HG03442 (cell line): ENCODE results near the gene DAB2.
A peak's percentile ranks its signal among the peaks of the same experiment; 100 is the strongest.

Source experiments
- ATAC-seq: cut with Tn5 transposase; IDR thresholded peaks from one replicate; pipeline ENCODE4 v1.9.1; 2021; ENCODE audit warnings: mild to moderate bottlenecking, moderate library complexity; ENCODE audit not compliant: unreplicated experiment

DAB2 gene

DNA sequence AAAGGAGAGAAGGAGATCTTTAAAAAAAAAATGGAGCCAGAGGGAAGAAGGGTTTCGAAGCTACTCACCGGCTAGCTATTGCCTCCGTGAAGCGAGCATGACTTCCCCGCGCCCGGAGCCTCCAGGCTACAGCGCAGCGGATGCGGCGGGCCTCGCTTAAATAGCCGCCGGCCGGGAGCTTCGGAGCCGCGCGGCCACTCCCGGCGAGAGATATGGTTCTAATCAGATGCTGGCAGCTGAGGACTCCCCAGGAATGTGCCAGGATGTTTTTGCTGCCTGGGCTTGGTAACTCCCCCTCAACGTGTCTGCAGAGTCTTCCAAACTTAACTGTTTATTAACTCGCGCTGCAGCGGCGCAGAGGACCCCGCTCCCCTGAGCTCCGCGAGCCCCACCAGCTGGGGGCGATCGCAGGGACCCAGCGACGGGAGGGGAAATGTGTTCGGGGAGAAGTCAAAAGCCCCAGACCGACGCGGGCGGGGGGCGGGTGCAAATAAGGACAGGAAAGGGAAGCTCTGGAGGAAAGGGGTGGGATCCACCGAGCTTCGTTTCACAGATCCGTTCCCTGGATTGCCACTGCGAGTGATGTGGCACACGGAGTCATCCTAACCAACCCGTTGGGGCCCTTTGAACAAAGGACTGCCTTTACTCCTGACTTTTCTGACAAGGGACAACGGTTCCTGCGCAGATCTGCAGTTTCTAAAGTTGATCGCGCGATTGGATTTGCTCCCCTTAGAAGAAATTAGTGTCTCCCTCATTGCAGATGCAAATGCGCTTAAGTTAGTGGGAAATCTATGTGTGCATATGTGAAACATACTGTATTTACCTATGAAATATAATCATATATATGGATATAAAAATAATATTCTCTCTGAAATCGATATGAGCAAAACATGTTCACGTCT is at the start of gene DAB2:
TSS of gene DAB2 (minus strand) at position 245 of the 902 bp plus-strand sequence. CDS start 30,660 bp downstream, outside the sequence.
- ATAC-seq: no peak

DNA sequence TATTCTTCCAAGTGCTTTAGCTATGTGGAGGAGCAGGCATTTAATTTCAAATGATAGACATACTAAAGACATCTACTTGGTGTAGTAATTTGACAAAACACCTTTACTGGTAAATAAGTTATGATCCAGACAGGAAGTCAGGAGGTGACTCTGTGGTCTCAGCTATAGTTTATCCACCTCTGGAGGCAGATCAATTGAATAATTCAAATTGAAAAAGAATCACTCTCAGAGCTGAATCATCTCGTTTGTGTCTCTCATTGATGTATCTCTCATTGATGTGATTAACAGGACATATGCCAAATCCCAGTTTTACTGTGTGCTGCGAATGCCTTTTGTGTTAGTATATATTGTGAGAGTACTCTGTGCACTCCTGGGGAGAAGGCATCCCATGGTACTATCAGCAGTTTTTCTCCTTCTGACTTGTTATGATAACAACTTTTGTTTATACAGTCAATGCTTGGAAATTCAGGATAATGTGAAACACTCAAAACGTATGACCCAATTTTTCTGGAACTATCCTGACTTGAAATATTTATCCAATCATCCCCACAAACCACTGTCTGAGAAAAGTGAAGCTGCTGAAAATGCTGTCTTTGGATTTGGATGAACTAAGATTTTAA is 48.5 kb upstream of the DAB2 start:
- no peak for ATAC-seq

DNA sequence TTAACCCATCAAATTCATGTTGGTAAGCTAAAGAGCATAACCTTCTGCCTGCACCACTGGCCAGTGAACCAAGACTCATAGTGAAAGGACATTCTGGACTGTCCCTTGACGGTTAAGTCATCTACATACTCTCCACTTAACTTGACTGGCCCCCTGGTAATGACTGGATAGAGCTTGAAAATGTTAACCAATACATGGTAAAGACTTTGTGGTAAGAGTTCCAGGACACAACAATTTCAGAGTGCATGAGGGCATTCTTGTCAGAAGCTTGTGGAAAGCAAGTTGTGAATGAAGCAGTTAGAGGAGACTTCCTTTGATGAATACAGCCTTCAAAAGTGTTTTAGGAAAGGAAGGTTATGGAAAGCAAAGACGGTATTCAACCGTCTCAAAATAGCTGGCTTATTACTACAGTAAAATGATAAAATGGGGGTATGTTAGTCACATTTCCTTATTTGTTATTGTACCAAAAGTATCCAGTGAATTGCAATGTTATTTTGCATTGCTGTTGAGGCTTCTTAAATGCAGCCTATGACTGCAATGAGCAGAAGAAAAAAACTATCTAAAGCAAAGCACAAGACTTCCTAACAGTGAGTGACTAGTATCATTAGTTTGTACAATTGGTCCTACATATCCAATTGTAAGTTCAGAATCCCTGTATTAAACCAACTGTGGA is 47.2 kb upstream of the DAB2 start:
- ATAC-seq: no peak

DNA sequence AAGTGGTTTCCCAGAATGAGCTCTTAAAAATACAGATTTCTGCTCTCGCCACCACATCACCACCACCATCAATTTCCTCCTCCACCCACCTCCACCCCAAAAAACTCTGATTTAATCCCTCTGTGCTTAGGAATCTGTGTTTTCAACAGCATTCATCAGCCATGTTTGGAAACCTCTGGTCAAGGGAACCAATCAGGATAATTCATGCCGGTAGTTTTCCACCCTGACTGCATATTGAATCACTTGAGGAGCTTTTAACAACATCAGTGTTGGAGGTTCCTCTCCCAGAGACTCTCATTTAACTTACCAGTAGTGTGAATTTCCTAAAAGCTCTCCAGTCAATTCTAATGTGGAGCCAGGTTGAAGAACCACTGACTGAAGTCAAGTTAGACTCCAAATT is 46.0 kb upstream of the DAB2 start:
- no peak for ATAC-seq

DNA sequence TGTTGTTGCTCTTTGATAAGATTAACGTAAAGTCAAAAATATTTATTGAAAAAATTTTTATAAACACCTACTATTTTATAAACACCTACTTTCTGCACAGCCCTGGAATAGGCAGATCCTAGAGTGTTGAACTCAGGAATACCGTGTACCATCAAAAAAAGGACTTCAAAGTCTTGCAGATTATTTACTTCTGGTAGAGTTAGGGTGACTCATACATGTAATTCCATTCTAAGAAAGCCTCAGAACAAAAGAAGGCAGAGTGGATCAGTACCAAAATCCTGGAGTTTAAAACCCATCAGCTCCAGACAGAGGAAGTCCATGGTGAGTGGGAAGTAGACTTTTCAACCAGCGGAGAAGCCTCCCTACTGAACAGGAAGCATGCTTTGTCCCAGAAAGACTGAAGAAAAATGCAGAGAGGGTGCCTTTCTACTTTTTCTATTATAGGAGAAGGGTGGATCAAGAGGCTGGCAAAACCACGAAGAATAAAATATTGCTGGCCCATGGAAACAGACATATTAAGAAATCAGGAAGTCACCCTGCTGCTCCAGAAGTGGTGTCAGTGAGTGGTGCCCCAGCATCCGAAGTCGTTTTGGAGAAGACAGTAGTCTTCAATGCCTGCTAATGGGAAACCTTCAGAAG is 45.1 kb upstream of the DAB2 start:
- ATAC-seq: no peak

DNA sequence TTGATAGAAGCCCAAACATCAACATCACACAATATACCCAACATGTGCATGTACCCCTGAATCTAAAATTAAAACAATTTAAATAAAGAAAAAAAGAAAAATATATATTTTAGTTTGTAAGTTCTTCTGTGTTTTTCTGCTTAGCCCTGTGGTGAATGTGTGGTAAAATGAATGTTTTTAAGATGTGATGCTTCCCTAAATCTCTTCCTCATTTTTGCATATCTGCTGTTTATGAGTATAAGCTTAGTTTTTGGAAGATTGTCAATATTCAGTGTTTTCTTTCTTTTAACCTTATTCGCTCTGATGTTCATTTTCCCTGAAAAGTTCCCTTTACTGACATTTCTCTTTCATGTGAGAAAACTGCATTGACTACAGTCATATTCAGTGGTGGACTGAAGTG is 44.4 kb upstream of the DAB2 start:
- ATAC-seq: no peak

DNA sequence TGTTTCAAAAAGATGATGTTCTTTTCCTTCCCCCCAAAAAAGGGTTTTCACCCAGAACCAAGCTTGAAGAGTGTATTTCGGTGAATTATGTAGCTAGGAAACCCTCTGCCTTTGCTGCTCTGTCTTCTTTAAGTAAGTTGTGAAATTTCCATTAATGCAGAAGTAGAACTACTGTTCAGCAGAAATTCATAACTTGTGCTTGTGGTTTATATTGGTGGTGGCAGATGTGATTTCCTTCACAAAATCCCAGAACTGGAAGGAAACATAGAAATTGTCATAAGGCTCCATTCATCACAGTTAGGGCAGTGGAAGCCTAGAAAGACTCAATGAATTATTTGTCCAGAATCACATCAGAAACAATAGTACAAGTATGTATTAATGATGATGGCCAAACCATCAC is 42.1 kb upstream of the DAB2 start:
- ATAC-seq: no peak

DNA sequence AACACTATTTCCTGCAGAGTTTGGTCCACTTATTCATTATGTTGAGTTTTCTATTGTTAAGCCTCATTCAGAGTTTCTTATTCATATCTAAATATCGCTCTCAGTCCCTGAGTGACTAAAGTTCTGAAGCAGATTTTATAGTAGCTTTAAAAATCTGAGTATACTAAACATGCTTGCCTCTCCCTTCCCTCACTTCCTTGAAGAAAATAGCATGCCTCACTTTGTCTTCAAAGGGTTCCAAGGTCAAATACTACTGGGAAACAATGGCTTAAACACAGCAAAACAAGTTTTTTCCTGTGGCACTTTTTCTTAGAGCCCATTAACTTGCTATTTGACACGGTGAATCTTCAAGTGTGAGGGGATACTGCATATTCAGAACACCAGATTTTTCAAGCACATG is 41.1 kb upstream of the DAB2 start:
- ATAC-seq: no peak

DNA sequence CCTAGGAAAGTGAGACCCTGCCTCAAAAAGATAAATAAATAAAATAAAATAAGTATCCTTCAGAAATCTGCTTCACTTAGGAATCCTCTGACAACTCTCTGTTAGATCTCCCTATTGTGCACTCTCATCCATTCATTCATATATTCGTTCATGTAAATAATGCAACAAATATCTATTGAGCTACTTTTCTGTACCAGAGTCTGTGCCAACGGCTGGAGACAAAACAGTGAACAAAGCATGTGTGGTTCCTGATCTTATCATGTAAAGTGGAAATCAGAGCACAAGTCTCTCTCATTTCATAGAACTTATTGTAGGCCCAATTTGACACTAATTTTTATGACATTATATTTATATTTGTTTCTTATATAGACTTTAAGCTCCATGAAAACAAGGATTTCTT is 40.3 kb upstream of the DAB2 start:
- no peak for ATAC-seq

DNA sequence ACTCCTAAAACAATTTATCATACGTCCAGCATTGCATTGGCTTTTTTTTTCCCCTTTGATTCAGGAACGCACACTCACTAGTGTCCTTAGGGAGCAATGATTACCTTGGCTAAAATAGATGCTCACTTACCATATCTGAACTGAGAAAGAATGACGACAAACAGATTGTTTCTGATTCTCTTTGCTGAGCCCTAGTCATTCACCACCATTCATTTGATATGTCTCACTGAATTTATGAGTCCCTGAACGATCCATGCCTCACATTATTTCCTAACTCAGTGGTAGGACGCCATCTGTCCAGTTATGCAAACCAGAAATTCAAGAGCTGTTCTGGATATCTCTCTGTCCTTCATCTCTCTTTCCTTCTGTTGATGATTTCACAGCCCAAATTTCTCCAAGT is 39.3 kb upstream of the DAB2 start:
- ATAC-seq: no peak

DNA sequence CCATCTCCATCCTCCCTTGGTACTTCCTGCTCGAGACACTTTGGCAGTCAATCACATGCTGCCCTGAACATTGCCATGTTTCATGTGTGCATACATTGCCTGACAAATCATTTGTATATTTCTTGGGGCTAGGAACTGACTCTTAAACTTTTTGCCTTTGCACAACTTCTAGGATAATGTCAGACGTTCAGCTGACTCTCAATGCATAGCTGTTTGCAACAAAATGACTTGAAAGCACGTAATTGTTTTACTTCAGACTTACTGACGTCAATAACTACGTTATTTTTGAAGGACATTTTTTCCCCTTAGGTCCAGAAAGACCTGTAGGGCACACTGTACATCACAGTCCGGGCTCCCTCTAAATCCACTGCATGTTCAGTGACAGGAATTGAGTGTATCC is 37.4 kb upstream of the DAB2 start:
- ATAC-seq: no peak

DNA sequence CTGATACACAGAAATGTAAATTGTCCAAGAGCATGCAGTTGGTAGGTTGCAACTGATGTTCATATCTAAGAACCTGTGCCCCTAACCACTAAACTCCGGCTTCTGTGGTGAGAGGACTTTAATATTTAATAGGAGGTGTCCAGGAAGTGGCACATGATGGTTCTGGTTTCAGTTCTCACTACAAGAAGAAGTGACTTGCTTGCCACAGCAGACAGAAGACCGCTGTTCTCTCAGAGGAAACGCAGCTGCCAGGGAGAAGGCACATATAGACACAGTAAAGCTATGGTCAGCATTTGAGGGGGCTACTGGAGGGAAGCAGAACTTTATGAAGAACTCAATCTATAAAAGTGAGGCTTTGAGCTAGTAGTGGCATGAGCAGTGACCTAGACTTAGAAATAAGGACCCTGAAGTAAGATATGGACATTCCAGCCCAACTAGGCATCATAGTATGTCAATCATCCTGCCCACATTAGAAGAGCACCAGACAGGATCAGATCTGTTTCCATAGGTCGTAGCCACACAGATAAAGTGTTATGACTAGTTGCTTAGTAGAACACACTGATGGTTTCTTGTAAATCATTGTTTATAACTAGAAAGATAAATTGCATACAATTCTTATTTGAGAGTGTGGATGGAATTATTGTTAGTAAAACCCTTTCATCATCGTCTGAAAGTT is 36.4 kb upstream of the DAB2 start:
- ATAC-seq: peak; percentile 74

DNA sequence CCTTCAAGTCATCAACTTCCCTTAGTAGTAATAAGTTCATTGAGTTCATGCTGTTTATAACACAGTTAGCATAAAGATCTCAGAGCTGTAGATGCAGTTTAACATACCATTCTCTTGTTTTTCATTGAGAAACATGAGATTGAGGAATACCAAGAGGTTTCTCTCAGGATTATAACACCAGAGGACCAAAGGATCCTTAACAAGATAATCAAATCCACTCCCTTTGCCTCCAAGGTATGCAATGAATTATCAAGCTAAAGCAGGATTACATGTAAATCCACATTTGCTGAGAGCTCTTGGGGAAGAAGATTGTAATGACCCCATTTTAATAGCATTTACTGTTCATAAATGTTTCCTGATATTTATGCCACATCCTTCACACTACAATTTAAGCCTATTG is 35.1 kb upstream of the DAB2 start:
- ATAC-seq: no peak

DNA sequence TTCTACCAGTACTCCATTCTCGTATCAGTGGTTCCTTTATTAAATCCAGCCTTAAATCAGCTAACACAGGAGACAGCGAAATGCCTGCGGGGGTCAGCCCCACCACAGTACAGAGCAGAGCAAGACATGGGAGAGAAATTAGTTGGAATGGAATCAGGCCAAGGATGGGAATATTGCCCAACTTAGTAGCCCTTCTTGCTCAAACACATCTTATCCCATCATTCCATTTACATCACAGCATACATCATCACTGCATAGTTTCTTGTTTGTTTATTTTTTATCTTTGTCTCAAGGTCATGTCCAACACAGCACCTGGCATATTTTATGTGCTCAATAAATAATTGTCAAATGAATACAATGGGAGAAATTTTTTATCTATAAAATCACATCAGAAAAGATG is 34.3 kb upstream of the DAB2 start:
- no peak for ATAC-seq

DNA sequence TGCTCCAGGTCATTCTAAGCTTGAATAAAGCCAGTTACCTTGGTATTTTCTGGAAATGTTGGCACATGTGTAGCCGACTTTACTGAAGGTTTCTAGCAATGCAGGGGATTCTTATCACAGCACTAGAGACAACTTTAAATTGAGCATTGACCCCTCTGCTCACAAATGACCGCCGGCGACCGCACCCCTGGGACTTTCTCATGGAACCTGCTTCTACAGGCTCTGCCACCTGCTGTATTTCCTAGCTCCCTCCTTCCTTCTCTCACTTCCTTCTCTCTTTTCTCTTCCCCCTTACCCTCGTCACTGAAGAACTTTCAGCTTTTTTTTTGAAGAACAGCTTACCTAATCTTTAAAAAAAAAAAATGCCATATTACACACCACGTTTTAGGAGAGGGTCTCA is 30.9 kb upstream of the DAB2 start:
- no peak for ATAC-seq

DNA sequence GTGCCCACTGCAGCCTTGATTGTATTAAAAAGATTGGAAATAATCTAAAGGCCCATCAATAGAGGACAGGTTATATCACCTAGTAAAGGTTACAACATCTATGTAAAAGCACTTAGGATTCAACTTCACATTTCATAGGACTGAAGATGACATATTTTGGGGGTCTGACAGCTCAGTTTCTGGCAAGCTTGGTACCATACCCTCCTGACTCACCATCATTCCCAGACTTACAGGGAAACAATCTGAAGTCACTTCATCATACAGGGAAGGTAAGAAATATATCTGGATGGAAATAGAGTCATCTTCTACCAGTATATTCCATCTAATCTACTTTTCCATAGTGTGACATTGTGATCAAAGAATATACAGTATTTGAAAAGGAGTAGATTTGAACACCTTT is 28.8 kb upstream of the DAB2 start:
- no peak for ATAC-seq

DNA sequence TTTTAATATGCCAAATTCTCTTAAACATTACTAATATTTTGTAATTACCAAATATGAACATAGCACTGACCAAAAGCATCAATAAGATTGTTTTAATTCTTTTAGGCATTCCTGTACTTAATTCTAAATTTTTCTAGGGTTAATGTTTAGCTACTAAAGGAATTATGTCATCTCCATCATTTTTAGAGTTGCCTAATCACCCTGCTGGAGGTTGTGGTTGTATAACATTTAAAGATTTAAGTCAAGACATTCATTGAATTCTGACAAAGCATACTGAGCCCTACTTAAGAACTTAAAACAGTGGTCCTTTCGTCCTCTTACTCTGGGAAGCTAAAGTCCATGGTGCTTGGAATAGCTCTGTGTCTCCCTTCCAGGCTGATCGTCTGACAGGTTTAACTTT is 28.1 kb upstream of the DAB2 start:
- no peak for ATAC-seq

DNA sequence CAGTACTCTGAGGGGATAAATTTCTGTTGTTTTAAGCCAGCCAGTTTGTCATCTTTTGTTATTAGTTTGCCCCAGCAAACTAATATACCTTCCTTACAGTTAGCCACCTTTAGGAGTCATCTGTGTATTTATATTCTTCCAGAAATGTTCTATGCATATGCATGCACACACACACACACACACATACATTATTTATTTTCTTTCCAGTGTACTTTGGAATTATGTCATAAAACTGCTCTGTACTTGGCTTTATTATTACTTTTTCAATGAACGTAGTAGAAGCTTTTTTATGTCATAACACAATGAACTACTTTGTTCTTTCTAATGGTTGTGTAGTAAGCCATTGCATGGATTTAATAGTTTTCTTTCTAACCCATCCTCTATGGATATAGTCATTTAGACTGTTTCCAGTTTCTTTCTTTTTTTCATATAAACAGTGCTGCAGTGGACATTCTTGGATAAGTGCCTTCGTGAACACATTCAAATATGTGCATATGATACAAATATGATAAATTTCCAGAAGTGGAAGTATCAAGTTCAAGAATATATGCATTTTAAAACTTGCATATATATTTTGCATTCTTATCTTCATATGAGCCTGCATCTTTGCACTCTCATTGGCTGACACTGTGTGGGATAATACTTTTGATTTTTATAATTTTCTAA is 26.6 kb upstream of the DAB2 start:
- no peak for ATAC-seq

DNA sequence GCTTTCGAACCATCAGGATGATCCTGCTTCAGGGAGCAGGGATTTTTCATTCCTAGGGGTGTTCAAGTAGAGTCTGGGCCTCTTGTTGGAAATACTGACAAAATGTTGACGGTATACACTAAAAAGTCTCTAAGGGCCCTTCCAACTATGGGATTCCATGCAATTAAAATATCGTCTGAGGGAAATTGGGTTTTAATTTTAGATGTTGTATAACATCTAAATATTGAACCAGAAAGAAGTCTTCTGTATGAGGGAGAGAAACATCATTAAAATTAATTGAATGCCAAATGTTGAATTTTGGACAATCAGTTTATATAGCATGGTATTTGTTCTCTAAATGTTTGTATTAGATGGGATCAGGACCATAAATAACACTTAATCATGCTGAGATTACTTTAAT is 25.7 kb upstream of the DAB2 start:
- ATAC-seq: no peak

DNA sequence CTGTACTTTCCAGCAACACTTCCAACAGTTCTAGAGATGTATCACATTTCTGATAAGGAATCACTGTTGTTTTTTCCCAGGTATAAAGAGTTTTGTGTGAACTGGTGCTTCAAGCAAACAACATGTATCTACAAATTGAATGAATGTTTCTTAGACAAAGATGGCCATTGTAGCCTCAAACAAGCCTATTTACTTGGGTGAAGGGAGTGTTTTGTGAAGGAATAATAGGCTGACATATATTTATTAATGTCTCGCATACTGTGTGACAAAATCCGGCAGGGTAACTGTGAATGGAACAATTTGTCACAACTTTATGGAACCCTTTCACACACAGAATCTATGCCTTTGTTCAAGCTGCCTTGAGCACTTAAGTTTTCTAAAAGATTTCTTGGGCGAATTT is 24.8 kb upstream of the DAB2 start:
- ATAC-seq: no peak
